ENCODE data around the gene CMIP.
"Not testable (repeated sequence)": the region's sequence is repeated elsewhere in the genome, so short reads cannot be mapped to it uniquely, and the experiment has no call there.

The CMIP gene

GRCh38 chr16:81520560-81521135 is 76.0 kb downstream of the CMIP start:
- Histone ChIP-seq H2AFZ (ENCODE audit: low read depth, low read length, severe bottlenecking) (no peak overlapping the region), H4K20me1 (ENCODE audit: low read depth, low read length) (peaks cover 4% of the 10 kb centered on the region; the same call in 1 of the 2 replicates), H3K4me3 (ENCODE audit: insufficient read depth, low read length, poor library complexity, severe bottlenecking) (no peak overlapping the region), H3K79me2 (ENCODE audit: insufficient read depth, low read length) (peaks cover 5% of the 10 kb centered on the region), H3F3A (ENCODE audit: insufficient read depth) (no peaks in the 10 kb centered on the region), H3K4me2 (ENCODE audit: low read depth, low read length, poor library complexity, severe bottlenecking) (no peak overlapping the region), H3K9ac (ENCODE audit: low read length) (no peak overlapping the region), H3K9me2 (replicated peaks; ENCODE audit: insufficient read depth, low read length) (no peaks in the 10 kb centered on the region), H3K36me3 (ENCODE audit: low read length) (no peaks in the 10 kb centered on the region), H3K9me3 (ENCODE audit: insufficient read depth, low read length) (no peaks in the 10 kb centered on the region), H3K27me3 (ENCODE audit: low read length) (no peaks in the 10 kb centered on the region), H3K27ac (ENCODE audit: low read depth, low read length) (no peak overlapping the region)
- TF ChIP-seq CTCF (IDR thresholded peaks at IDR 0.05; ENCODE audit: insufficient read depth, low read length, poor library complexity, severe bottlenecking) (no peak), EZH2phosphoT487 (conservative IDR thresholded peaks at IDR 0.05; ENCODE audit: low read length) (no peak)

- no peaks in the 10 kb centered on the region for H3K9me3 ChIP-seq (ENCODE audit: insufficient read depth, low read length)
- no peaks in the 10 kb centered on the region for H3K36me3 ChIP-seq (ENCODE audit: low read length)
- H3K9ac ChIP-seq (ENCODE audit: low read length): no peak overlapping the region
- no peak overlapping the region for H3K4me2 ChIP-seq (ENCODE audit: low read depth, low read length, poor library complexity, severe bottlenecking)
- H3K27ac ChIP-seq (ENCODE audit: low read depth, low read length): no peak overlapping the region
- H4K20me1 ChIP-seq (ENCODE audit: low read depth, low read length): peaks cover 4% of the 10 kb centered on the region; the same call in 1 of the 2 replicates
- H3K79me2 ChIP-seq (ENCODE audit: insufficient read depth, low read length): peaks cover 5% of the 10 kb centered on the region; the same call in 1 of the 2 replicates
- no peaks in the 10 kb centered on the region for H3K27me3 ChIP-seq (ENCODE audit: low read length)
- no peak overlapping the region for H3K4me3 ChIP-seq (ENCODE audit: insufficient read depth, low read length, poor library complexity, severe bottlenecking)
- TF ChIP-seq EZH2phosphoT487 (conservative IDR thresholded peaks at IDR 0.05; ENCODE audit: low read length): no peak
- TF ChIP-seq CTCF (IDR thresholded peaks at IDR 0.05; ENCODE audit: insufficient read depth, low read length, poor library complexity, severe bottlenecking): no peak
- no peak overlapping the region for H2AFZ ChIP-seq (ENCODE audit: low read depth, low read length, severe bottlenecking)
- H3K9me2 ChIP-seq (replicated peaks; ENCODE audit: insufficient read depth, low read length): no peaks in the 10 kb centered on the region
- no peaks in the 10 kb centered on the region for H3F3A ChIP-seq (ENCODE audit: insufficient read depth)
Observed at GRCh38 chr16:81521141-81521626, 76.6 kb downstream of the CMIP start.

- Histone ChIP-seq H3K9me3 (ENCODE audit: insufficient read depth, low read length) (no peaks in the 10 kb centered on the region), H3K79me2 (ENCODE audit: insufficient read depth, low read length) (peaks cover 5% of the 10 kb centered on the region; the same call in 1 of the 2 replicates), H3K36me3 (ENCODE audit: low read length) (no peaks in the 10 kb centered on the region), H3K27me3 (ENCODE audit: low read length) (no peaks in the 10 kb centered on the region), H3K27ac (ENCODE audit: low read depth, low read length) (no peak overlapping the region), H3F3A (ENCODE audit: insufficient read depth) (no peaks in the 10 kb centered on the region), H3K9me2 (replicated peaks; ENCODE audit: insufficient read depth, low read length) (no peaks in the 10 kb centered on the region), H4K20me1 (ENCODE audit: low read depth, low read length) (peaks cover 4% of the 10 kb centered on the region; the same call in 1 of the 2 replicates), H2AFZ (ENCODE audit: low read depth, low read length, severe bottlenecking) (no peak overlapping the region), H3K4me3 (ENCODE audit: insufficient read depth, low read length, poor library complexity, severe bottlenecking) (no peak overlapping the region), H3K9ac (ENCODE audit: low read length) (no peak overlapping the region), H3K4me2 (ENCODE audit: low read depth, low read length, poor library complexity, severe bottlenecking) (no peak overlapping the region)
- TF ChIP-seq CTCF (IDR thresholded peaks at IDR 0.05; ENCODE audit: insufficient read depth, low read length, poor library complexity, severe bottlenecking): no peak
- no peak for TF ChIP-seq EZH2phosphoT487 (conservative IDR thresholded peaks at IDR 0.05; ENCODE audit: low read length)
Observed at GRCh38 chr16:81522108-81522701, 77.6 kb downstream of the CMIP start.

- H3K9me3 ChIP-seq (ENCODE audit: insufficient read depth, low read length); H3F3A ChIP-seq (ENCODE audit: insufficient read depth); H3K4me2 ChIP-seq (ENCODE audit: low read depth, low read length, poor library complexity, severe bottlenecking); H4K20me1 ChIP-seq (ENCODE audit: low read depth, low read length); H2AFZ ChIP-seq (ENCODE audit: low read depth, low read length, severe bottlenecking); H3K27me3 ChIP-seq (ENCODE audit: low read length); H3K9me2 ChIP-seq (replicated peaks; ENCODE audit: insufficient read depth, low read length); H3K79me2 ChIP-seq (ENCODE audit: insufficient read depth, low read length); H3K9ac ChIP-seq (ENCODE audit: low read length); H3K27ac ChIP-seq (ENCODE audit: low read depth, low read length); H3K36me3 ChIP-seq (ENCODE audit: low read length); H3K4me3 ChIP-seq (ENCODE audit: insufficient read depth, low read length, poor library complexity, severe bottlenecking): not testable (repeated sequence)
Observed at GRCh38 chr16:81522851-81523250, 78.2 kb downstream of the CMIP start.
